NCI-H1105 (cell line): Measurements from ENCODE around the gene HSPA4.
"Not testable (repeated sequence)": the region's sequence is repeated elsewhere in the genome, so short reads cannot be mapped to it uniquely, and the experiment has no call there.

ENCODE experiments used
- DNase-seq: peaks from one replicate; lab custom pipeline; 2025; lab: John Stamatoyannopoulos, UW

HSPA4 gene

GRCh38 chr5:133050521-133050920 is 1.3 kb upstream of the HSPA4 start:
- no peak for DNase-seq

- DNase-seq = no peak
Observed at GRCh38 chr5:133051061-133051541, 712 bp upstream of the HSPA4 start.

- no peak for DNase-seq
Observed at GRCh38 chr5:133052317-133053175, 733 bp downstream of the HSPA4 start.

- no peak for DNase-seq
Observed at GRCh38 chr5:133053448-133053847, 1.6 kb downstream of the HSPA4 start.

- no peak for DNase-seq
Observed at GRCh38 chr5:133054697-133055471, 3.1 kb downstream of the HSPA4 start.

GRCh38 chr5:133056891-133057290 is 5.1 kb downstream of the HSPA4 start:
- no peak for DNase-seq

- no peak for DNase-seq
Observed at GRCh38 chr5:133059621-133060020, 7.8 kb downstream of the HSPA4 start.

GRCh38 chr5:133062276-133062675 is 10.5 kb downstream of the HSPA4 start:
- no peak for DNase-seq

GRCh38 chr5:133063965-133064364 is 12.2 kb downstream of the HSPA4 start:
- DNase-seq = no peak

GRCh38 chr5:133065471-133065870 is 13.7 kb downstream of the HSPA4 start:
- no peak for DNase-seq

GRCh38 chr5:133066045-133066444 is 14.2 kb downstream of the HSPA4 start:
- DNase-seq = no peak

GRCh38 chr5:133072021-133072420 is 20.2 kb downstream of the HSPA4 start:
- no peak for DNase-seq

- no peak for DNase-seq
Observed at GRCh38 chr5:133075572-133076536, 24.0 kb downstream of the HSPA4 start.

- no peak for DNase-seq
Observed at GRCh38 chr5:133079048-133079447, 27.2 kb downstream of the HSPA4 start.

- no peak for DNase-seq
Observed at GRCh38 chr5:133081036-133081435, 29.2 kb downstream of the HSPA4 start.

- no peak for DNase-seq
Observed at GRCh38 chr5:133081703-133082102, 29.9 kb downstream of the HSPA4 start.

GRCh38 chr5:133082128-133082527 is 30.3 kb downstream of the HSPA4 start:
- no peak for DNase-seq

- DNase-seq = no peak
Observed at GRCh38 chr5:133083901-133084300, 32.1 kb downstream of the HSPA4 start.

GRCh38 chr5:133085171-133085570 is 33.4 kb downstream of the HSPA4 start:
- DNase-seq = not testable (repeated sequence)

GRCh38 chr5:133086366-133086875 is 34.6 kb downstream of the HSPA4 start:
- no peak for DNase-seq

GRCh38 chr5:133088064-133088463 is 36.3 kb downstream of the HSPA4 start:
- DNase-seq = no peak

GRCh38 chr5:133091034-133091433 is 39.2 kb downstream of the HSPA4 start:
- no peak for DNase-seq
